Measurements from ENCODE around the gene PPP2R5D. TPM values are rescaled to one million over a fixed set of nuclear protein-coding genes. Genes with fewer than 3 reads are reported as not detected.
"Not testable (repeated sequence)": the region's sequence is repeated elsewhere in the genome, so short reads cannot be mapped to it uniquely, and the experiment has no call there.

PPP2R5D gene
- total RNA-seq, 1 experiment from 2014 or later: 73.4 TPM

- DNase-seq (ENCODE audit: low read depth): no peak
Observed at GRCh38 chr6:42989923-42990322, 5.6 kb downstream of the PPP2R5D start.

- no peak for DNase-seq (ENCODE audit: low read depth)
Observed at GRCh38 chr6:42993445-42993844, 9.1 kb downstream of the PPP2R5D start.

- DNase-seq (ENCODE audit: low read depth): no peak
Observed at GRCh38 chr6:42996513-42996912, 12.1 kb downstream of the PPP2R5D start.

- not testable (repeated sequence) for DNase-seq (ENCODE audit: low read depth)
Observed at GRCh38 chr6:42998205-42998604, 13.8 kb downstream of the PPP2R5D start.

- no peak for DNase-seq (ENCODE audit: low read depth)
Observed at GRCh38 chr6:43001843-43002242, 17.5 kb downstream of the PPP2R5D start.

DNA sequence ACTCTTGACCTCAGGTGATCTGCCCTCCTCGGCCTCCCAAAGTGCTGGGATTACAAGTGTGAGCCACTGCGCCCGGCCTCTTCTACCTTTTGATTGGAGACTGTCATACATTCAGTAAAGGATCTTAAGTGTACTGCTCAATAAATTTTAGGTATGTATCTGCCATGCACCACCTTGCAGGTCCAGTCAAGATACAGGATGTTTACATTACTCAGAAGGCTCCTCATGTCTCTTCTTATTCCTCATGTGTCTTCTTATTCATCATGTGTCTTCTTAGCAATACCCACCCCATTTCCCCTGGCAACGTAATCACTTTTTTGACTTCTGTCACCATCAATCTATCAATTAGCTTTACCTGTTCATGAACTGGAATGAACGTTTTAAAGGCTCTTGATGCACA is 21.5 kb downstream of the PPP2R5D start:
- DNase-seq (ENCODE audit: low read depth): no peak

GRCh38 chr6:43006251-43006650 is 21.9 kb downstream of the PPP2R5D start:
- DNase-seq (ENCODE audit: low read depth): no peak

DNA sequence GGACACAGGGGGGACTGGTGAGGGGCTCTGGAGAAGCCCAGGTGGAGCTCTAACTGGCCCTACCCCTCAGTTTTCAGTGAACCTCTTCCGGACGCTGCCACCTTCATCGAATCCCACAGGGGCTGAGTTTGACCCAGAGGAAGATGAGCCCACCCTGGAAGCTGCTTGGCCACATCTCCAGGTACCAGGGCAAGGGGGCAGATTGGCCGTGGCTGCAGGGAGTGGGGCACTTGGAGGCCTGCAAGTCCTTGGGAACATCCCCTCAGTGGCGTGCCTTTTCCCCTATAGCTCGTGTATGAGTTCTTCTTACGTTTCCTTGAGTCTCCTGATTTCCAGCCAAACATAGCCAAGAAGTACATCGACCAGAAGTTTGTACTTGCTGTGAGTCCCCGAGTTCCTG is 22.8 kb downstream of the PPP2R5D start:
- no peak for DNase-seq (ENCODE audit: low read depth)

- peak; percentile 31 for DNase-seq (ENCODE audit: low read depth)
Observed at GRCh38 chr6:43009124-43009523, 24.8 kb downstream of the PPP2R5D start.

DNA sequence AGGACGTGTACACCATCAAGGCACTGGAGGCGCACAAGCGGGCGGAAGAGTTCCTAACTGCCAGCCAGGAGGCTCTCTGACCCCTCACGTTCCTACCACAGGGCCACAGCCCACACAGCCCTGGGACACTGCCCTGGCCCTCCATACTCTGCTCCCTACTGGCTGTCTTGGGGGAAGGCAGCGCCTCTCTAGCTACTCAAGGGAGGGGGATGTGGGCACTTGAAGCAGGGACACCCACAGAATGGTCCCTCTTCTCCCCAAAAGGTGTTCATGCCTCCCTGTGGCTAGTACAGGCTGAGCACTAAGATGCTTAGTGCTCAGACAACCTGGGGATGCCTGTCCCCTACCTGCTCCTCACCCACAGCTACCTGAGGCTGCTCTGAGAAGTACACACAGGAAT is 26.8 kb downstream of the PPP2R5D start:
- DNase-seq (ENCODE audit: low read depth): no peak

- DNase-seq (ENCODE audit: low read depth): no peak
Observed at GRCh38 chr6:43012364-43012763, 28.0 kb downstream of the PPP2R5D start.

- no peak for DNase-seq (ENCODE audit: low read depth)
Observed at GRCh38 chr6:43013097-43013842, 28.9 kb downstream of the PPP2R5D start.

GRCh38 chr6:43013843-43014433 is 29.6 kb downstream of the PPP2R5D start, which contains the start of the genes KLHDC3 and MEA1:
TSS of gene KLHDC3 (plus strand) at chr6:43014249. CDS start at chr6:43017193, 2,944 bp downstream.
TSS of gene MEA1 (minus strand) at chr6:43013946. CDS start at chr6:43013813, 133 bp downstream.
- DNase-seq (ENCODE audit: low read depth): peak; percentile 100

DNA sequence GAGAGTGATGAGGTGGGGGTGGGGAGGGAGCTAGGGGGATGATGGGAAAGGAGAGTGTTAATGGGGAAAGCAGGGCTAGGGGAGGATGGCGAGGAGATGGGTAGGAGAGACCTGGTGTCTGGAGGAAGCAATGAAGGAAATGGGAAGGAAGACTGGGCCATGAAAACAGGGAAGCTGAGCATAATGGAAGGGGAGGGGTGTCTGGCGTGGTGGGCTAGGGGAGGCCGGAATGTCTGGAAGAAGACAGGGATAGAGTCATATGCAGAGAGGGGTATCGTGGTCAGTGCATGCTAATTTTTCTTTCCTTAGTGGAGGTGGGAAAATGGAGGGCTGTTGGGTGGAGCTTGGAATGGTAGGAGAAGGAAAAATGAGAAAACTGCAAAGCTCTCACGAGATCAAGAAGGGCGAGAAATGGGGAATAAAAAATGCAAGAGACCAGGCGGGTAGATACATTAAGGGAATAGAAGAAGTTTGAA is 30.1 kb downstream of the PPP2R5D start:
- DNase-seq (ENCODE audit: low read depth): no peak

- DNase-seq (ENCODE audit: low read depth): no peak
Observed at GRCh38 chr6:43016176-43016942, 32.0 kb downstream of the PPP2R5D start.

DNA sequence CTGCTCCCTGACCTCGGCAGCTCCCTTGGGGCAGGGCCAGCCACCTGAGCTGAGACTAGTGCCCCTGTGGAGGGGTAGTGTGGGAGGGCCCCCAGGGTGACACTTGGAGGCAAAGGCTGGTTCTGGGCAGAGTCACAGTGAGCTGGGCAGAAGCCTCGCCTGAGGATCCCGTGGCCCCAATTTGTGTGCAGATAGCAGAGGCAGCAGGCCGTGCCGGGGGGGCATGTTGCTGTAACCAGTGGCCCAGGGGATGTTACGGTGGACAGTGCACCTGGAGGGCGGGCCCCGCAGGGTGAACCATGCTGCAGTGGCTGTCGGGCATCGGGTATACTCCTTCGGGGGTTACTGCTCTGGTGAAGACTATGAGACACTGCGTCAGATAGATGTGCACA is 32.6 kb downstream of the PPP2R5D start:
- DNase-seq (ENCODE audit: low read depth): no peak

DNA sequence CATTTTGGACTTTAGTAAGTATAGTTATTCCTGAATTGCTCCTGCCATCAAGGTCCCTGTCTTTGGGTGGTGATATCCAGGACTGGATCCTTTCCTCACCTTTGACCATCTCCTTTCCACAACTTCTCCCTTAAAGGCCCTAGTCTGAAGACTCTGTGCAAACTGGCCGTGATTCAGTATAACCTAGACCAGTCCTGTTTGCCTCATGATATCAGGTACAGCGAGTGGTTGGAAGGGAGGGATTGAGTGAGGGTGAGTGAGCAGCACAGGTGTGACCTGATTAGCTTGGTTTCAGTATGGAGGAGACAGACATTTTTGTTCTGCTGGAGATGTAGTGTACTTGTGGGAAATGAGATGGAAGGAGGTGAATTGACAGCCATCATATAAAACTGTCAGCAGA is 34.8 kb downstream of the PPP2R5D start:
- no peak for DNase-seq (ENCODE audit: low read depth)

DNA sequence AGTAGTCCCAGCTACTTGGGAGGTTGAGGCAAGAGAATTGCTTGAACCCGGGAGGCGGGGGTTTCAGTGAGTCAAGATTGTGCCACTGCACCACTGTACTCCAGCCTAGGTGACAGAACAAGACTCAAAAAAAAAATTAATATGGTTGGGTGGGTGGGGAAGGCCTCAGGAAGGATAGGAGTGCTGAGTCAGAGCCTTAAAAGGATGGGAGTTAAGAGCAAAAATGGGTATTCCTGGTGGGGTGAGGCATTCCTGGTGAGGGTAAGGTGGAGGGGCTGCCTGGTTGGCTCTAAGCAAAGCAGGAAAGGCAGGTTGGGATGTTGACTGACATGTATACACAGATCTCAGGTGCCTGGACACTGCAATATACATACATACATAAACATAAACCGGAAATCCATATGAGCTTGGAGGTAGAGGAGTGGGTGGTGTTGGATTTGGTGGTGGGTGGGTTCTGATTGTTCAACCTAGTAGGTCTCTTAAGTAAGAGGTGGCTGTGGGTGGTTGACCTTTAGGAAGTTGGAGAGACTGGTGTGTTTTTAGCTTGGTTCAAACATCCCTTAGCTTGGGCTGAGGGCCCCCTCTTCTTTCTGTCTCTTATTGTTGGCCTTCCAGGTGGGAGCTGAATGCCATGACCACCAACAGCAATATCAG is 35.8 kb downstream of the PPP2R5D start:
- DNase-seq (ENCODE audit: low read depth): no peak

DNA sequence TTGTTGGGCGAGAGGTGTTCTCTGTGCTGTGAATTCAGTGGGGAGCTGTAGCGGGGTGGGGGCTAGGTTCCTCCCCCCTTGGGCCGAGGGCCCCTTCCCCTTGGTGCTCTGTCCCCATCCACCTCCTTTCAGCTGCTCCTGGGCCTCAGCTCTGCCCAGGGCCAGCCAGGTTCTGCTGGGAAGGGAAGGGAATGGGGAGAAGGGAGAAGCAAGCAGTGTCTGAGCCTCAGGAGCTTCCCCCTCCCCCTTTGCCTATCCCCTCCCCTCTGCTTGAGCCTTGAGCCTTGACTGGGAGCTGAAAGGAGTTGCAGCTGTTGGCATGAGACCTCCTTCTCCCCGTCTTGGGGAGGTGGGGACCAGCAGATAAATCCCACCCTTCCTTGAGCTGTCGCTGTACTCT is 36.5 kb downstream of the PPP2R5D start:
- DNase-seq (ENCODE audit: low read depth): peak; percentile 32

DNA sequence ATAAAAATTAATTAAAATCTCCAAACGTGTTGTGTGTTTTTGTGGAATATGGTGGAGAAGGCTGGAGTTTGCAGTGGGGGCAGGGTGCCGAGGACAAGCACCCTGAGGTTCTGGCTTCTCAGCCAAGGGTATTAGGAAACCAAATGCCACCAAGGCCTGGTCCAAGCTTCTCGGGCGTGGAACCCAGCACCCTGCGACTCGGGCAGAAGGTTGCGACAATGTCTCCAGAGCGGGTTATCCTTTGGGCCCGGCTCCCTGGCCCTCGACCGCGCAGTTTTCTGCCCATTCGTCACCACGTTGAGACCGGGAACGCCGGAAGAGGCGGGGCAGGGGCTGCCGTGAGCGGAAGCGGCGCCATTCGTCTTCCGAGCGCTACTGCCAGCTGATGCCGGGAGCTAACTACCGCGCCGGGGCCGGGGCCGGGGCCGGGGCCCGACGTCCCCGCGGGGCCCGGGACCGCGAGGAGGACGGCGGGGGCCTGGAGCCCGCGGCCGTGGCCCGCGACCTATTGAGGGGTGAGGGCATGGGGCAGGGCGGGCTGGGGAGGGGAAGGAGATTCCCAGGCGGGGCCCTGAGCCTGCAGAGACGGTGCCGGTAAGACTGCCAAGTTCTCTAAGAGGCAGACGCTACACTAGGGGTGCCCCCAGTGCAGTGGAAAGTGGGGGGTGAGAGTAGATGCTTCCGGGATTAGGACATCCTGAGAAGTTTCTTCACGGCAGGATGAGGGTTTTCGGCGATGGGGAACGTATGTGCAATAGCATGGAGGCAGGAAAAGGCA is 37.1 kb downstream of the PPP2R5D start, which contains the start of gene RRP36:
Gene RRP36, plus strand, starts transcription at position 354 of the 778 bp plus-strand sequence. Its CDS starts 32 bp downstream, at position 386.
- peak; percentile 90 for DNase-seq (ENCODE audit: low read depth)

DNA sequence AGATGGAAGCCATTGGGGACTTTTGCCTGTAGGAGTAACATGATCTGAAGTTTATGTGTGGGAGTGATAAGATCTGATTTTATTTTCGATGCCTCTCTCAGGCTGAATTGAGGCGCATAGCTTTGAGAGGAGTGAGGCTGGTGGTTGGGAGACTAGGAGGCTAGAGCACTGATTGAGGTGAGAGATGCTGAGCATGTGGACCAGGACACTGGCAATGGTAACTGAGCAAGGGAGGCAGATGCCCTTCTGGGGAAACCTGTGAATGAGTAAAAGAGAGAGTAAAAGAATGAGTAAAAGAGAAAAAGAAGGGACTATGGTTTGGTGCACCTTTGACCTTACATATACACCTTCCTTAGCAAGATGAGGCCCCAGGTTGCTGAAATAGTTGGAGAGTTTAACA is 40.1 kb downstream of the PPP2R5D start:
- no peak for DNase-seq (ENCODE audit: low read depth)

Measured in Daoy (cell line).